Posterior vena cava (tissue), 2 donors: Measurements from ENCODE around the gene CCDC71L. TPM values are rescaled to one million over a fixed set of nuclear protein-coding genes. Genes with fewer than 3 reads are reported as not detected.
"Not testable (repeated sequence)": the region's sequence is repeated elsewhere in the genome, so short reads cannot be mapped to it uniquely, and the experiment has no call there.

Experiments used
- DNase-seq: peaks from one replicate; pipeline ENCODE4 v3.0.0-alpha.2; 2020; ENCODE audit warnings: low spot score
- intact Hi-C, 2 donors: fragments of 100-400 bp; cut with DNase I; formaldehyde crosslinking; loops; one replicate each; pipeline versions ENCODE4 v1.14.1 to v1.14.2; 2022 to 2023
- long read RNA-seq, 2 donors: library from polyadenylated mRNA; unstranded; transcript quantifications; one replicate each; pipeline ENCODE4 v2.0.0, GENCODE V29; 2020 to 2021
- total RNA-seq, 2 donors: library from RNA; stranded (reverse); fragmentation: NEBNext Ultra II Directional; extraction: Animal tissue kit (Norgen Biotek cat#: 25700); gene quantifications; one replicate each; pipeline ENCODE4 v1.2.1, GENCODE V29; 2021
- donor health status: DM: yes; HTN: yes; CAD: no.
- donor health status: DM: yes; HTN: yes; CAD: no.

Gene CCDC71L
- total RNA-seq: 10 to 100 TPM; 24.9 to 33.2 TPM
- long read RNA-seq, donor 1, full-length matches to known transcripts: 10 of 10 reads
- long read RNA-seq, donor 1, partial matches to known transcripts: 0 of 10 reads
- long read RNA-seq, donor 1, other reads (novel, unspliced or antisense): 0 of 10 reads
- long read RNA-seq, donor 2, full-length matches to known transcripts: 4 of 4 reads
- long read RNA-seq, donor 2, partial matches to known transcripts: 0 of 4 reads
- long read RNA-seq, donor 2, other reads (novel, unspliced or antisense): 0 of 4 reads

GRCh38 chr7:106660862-106661720, at the start of gene CCDC71L:
TSS of gene CCDC71L (minus strand) at chr7:106661158. CDS start at chr7:106660896, 262 bp downstream.
- intact Hi-C loops: loop anchor here (5.0 kb wide), 1 partner anchor 76 kb away; no protein-coding TSS in a partner anchor
- peak; percentile 99 for DNase-seq

DNA sequence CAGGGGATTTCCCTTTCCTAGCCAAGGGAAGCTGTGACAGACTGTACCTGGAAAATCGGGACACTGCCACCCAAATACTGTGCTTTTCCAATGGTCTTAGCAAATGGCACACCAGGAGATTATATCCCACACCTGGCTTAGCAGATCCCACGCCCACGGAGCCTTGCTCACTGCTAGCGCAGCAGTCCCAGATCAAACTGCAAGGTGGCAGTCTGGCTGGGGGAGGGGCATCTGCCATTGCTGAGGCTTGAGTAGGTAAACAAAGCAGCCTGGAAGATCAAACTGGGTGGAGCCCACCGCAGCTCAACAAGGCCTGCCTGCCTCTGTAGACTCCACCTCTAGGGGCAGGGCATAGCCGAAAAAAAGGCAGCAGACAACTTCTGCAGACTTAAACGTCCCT, 48.6 kb upstream of the CCDC71L start:
- intact Hi-C loops, DNase-seq: not testable (repeated sequence)

GRCh38 chr7:106704000-106704840, 43.3 kb upstream of the CCDC71L start:
- DNase-seq: no peak
- intact Hi-C loops: no loop called here

- intact Hi-C loops: no loop called here
- no peak for DNase-seq
These were observed 32.9 kb upstream of the CCDC71L start for GRCh38 chr7:106693677-106694353.

DNA sequence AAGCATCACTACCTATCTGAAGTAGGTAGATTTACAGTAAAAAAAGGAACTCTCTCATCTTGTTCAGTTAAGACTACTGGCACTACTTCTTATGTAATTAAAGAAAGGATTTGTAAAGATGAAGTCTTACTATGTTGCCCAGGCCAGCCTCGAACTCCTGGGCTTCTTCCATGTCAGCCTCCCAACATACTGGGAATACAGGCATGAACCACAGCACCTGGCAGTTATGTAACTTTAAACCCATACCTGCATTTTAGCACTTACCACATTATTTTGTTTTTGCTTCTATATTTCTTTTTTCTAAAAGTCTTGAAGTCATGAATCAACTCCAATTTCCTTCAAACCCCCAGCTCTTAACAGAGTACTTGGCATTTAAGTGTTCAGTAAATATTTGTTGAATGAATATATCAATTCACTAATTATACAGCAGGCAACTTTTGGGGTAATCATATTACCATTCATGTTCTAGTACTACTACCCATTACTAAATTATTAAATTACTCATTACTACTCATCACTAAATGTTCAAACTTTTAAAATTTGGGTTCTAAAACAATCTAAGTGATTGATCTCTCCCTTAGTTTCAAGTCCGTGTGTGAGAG, 31.6 kb upstream of the CCDC71L start:
- DNase-seq: no peak
- intact Hi-C loops: no loop called here

DNA sequence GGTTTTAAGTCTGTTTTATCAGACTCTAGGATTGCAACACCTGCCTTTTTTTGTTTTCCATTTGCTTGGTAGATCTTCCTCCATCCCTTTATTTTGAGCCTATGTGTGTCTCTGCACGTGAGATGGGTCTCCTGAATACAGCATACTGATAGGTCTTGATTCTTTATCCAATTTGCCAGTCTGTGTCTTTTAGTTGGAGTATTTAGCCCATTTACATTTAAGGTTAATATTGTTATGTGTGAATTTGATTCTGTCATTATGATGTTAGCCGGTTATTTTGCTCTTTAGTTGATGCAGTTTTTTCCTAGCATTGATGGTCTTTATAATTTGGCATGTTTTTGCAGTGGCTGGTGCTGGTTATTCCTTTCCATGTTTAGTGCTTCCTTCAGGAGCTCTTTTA, 27.2 kb upstream of the CCDC71L start:
- intact Hi-C loops, DNase-seq: not testable (repeated sequence)

DNA sequence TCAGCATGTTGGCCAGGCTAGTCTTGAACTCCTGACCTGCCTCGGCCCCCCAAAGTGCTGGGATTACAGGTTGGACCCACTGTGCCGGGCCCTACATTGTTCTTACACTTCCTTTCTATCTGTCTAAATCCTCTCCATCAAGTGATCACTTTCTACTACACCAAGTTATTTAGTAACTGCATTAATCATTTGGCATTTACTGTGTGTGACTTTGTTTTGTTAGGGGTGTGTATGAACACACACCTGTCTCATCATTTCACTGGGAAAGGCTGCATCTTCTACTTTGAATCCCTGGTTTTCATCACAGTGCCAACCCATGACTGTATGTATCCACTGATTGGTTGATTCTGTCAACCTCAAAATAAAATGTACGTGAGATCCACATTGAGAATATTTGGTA, 23.0 kb upstream of the CCDC71L start:
- intact Hi-C loops: no loop called here
- DNase-seq: no peak

DNA sequence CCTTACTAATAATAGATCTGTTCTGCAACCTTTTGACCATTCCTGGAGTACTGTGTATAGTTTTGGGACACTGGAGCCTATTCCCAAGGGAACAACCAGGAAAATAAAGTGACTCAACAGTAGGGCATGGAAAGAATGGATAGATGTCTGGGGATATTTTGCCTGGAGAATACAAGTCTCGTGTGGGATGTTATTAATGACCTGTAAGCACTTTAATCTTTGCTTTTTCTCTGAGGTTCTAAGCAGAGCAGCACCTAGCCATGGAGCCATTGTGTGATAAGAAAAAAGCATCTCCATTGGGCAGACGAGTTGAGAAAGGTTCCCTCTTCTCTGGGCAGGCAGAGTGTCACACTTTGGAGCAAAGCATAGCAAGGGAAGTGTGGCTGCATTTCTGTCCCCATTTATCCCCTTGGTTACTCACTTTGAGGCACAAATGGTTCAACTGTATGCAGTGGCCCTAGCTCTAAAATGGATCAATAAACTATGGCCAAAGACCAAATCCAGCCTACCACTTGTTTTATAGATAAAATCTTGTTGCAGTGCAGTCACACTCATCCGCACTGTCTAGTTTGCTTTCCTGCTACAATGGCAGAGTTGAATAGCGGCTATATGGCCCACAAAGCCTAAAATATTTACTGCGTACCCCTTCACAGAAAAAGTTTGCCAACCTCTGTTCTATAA, 21.0 kb upstream of the CCDC71L start:
- DNase-seq: no peak

DNA sequence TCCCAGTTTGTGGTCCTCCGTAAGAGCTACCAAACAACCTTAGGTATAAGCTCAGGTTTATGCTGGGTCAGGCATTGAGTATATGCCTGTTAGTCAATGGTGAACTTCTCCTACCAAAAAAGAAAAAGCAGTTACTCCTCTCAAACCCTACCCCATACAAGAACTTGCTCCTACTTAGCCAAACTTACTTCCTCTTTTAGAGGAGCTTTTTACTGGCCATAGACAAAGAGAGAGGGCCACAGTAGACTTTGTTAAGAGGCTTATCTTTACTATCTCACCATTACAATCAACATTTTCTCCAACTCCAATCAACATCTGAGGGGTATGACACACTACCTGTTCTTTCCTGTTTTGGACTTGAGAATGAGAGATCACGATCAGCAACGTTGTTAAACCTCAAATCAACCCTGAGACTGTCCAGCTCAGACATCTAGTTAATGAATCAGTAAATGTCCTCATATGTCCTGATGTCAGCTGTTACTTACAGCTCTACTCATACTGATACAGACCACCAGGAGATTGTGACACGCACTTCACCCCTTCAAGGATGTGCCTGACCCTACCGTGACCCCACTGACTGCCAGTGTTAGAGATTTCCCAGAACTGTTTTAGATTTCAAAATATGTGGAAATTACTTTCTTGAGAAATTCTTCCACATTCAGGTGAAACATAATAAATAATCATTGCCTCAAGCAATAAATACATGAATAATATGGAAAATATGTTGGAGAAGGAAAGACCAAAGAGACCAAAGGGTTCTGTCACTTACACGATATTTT, 18.4 kb upstream of the CCDC71L start:
- no peak for DNase-seq
- intact Hi-C loops: no loop called here

More for the DNA sequence above, 21.0 kb upstream of the CCDC71L start:
- intact Hi-C loops: no loop called here

DNA sequence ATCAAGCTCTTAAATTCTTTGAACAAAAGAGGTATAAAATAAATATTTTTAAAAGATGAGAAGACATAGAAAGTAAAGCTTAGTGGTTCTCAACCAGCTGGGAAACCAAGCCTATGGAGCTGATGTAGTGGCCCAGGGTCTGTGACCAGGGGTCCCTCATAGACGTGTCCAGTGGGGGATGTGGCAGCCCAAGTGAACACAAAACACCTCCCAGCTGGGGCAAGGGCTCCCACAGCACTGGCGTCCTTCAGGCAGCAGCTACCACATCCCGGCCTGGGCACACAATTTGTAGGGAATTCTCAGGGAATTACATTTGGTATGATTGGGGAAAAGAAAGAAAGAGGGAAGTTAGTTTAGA, 17.8 kb upstream of the CCDC71L start:
- intact Hi-C loops: no loop called here
- DNase-seq: no peak

DNA sequence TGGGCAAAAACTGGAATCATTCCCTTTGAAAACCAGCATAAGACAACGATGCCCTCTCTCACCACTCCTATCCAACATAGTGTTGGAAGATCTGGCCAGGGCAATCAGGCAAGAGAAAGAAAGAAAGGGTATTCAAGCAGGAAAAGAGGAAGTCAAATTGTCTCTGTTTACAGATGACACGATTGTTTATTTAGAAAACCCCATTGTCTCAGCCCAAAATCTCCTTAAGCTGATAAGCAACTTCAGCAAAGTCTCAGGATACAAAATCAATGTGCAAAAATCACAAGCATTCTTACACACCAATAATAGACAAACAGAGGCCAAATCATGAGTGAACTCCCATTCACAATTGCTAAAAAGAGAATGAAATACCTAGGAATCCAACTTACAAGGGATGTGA, 15.5 kb upstream of the CCDC71L start:
- DNase-seq, intact Hi-C loops: not testable (repeated sequence)

- intact Hi-C loops, DNase-seq: not testable (repeated sequence)
These were observed 12.7 kb upstream of the CCDC71L start for GRCh38 chr7:106673688-106674087.

DNA sequence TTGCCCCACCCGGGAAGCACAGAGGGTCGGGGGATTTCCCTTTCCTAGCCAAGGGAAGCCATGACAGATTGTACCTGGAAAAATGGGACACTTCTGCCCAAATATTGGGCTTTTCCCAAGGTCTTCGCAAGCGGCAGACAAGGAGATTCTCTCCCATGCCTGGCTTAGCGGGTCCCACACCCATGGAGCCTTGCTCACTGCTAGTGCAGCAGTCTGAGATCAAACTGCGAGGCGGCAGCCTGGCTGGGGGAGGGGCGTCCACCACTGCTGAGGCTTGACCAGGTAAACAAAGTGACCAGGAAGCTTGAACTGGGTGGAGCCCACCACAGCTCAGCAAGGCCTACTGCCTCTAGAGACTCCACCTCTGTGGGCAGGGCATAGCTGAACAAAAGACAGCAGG, 11.0 kb upstream of the CCDC71L start:
- intact Hi-C loops, DNase-seq: not testable (repeated sequence)

DNA sequence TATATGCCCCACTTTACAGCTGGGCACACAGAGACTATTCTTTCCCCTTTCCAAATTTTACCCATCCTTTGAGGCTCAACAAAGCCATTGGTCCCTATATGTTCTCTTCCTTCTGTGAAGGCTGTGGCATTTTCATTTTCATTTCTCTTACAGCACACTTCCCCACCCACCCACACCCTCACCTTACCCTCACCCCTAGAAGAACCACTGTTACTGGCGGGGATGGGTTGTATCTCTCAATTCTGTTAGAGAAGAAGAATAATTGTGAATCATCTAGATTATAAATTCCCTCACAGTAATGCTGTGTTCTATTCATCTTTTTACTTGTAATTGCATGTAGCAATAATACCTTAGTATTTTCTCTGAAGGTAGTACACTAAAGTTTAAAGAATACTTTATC, 10.2 kb upstream of the CCDC71L start:
- intact Hi-C loops: no loop called here
- DNase-seq: no peak

GRCh38 chr7:106668861-106669524, 8.0 kb upstream of the CCDC71L start:
- DNase-seq: no peak
- intact Hi-C loops: no loop called here

GRCh38 chr7:106666353-106666752, 5.4 kb upstream of the CCDC71L start:
- intact Hi-C loops: no loop called here
- no peak for DNase-seq

DNA sequence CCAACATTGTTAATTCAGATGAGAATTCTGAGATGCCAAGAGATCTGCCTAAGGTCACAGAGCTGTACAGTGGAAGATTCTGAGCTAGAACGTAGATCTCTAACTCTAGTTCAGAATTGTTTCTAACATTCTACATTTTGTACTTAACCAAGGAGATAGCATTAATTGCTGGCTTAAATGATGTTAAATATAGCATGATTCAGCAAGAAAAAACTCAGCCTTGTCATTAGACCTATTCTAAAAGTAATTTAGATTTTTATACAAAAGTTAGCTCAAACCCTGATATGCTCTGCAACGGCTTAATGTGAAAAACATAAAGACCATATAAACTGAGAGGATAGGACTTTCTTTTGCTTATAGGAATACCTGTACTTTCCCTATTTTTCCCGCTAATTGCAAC, 3.4 kb upstream of the CCDC71L start:
- intact Hi-C loops: loop anchor here (5.0 kb wide), 1 partner anchor 73 kb away; no protein-coding TSS in a partner anchor
- no peak for DNase-seq
